GF-D8 (cell line): ENCODE measurements around the gene RING1.

Experiments
- DNase-seq: peaks from one replicate; lab custom pipeline; 2025; lab: John Stamatoyannopoulos, UW

Gene RING1

GRCh38 chr6:33247977-33248642 lies 39.8 kb downstream of the RING1 start:
- DNase-seq, result peak; percentile 54

- DNase-seq, result peak; percentile 37
These were observed 40.3 kb downstream of the RING1 start for GRCh38 chr6:33248643-33248931.

GRCh38 chr6:33248932-33249731 lies 40.8 kb downstream of the RING1 start:
- peak; percentile 95 for DNase-seq

- DNase-seq, result no peak
These were observed 41.7 kb downstream of the RING1 start for GRCh38 chr6:33249732-33250630.

GRCh38 chr6:33250731-33251130 lies 42.4 kb downstream of the RING1 start:
- no peak for DNase-seq

- no peak for DNase-seq
These were observed 43.2 kb downstream of the RING1 start for GRCh38 chr6:33251395-33252012.

GRCh38 chr6:33252759-33253158 lies 44.5 kb downstream of the RING1 start:
- no peak for DNase-seq

GRCh38 chr6:33254591-33254990 lies 46.3 kb downstream of the RING1 start:
- no peak for DNase-seq

- no peak for DNase-seq
These were observed 50.7 kb downstream of the RING1 start for GRCh38 chr6:33259032-33259431.
